ENCODE results near the gene ANKRD13B.

GRCh38 chr17:29616300-29617048 lies 23.5 kb downstream of the ANKRD13B start:
- TF ChIP-seq, protein P1, sequence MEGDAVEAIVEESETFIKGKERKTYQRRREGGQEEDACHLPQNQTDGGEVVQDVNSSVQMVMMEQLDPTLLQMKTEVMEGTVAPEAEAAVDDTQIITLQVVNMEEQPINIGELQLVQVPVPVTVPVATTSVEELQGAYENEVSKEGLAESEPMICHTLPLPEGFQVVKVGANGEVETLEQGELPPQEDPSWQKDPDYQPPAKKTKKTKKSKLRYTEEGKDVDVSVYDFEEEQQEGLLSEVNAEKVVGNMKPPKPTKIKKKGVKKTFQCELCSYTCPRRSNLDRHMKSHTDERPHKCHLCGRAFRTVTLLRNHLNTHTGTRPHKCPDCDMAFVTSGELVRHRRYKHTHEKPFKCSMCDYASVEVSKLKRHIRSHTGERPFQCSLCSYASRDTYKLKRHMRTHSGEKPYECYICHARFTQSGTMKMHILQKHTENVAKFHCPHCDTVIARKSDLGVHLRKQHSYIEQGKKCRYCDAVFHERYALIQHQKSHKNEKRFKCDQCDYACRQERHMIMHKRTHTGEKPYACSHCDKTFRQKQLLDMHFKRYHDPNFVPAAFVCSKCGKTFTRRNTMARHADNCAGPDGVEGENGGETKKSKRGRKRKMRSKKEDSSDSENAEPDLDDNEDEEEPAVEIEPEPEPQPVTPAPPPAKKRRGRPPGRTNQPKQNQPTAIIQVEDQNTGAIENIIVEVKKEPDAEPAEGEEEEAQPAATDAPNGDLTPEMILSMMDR (tag by site-specific recombination; IDR thresholded peaks at IDR 0.05): no peak
- TF ChIP-seq ZNF366 (tag by site-specific recombination; conservative IDR thresholded peaks at IDR 0.05) (no peak), ZNF549 (tag by site-specific recombination; IDR thresholded peaks at IDR 0.05) (no peak)
